Jurkat, Clone E6-1 (cell line): ENCODE data around the gene ANKRD29.
"Not testable (repeated sequence)": the region's sequence is repeated elsewhere in the genome, so short reads cannot be mapped to it uniquely, and the experiment has no call there.

ENCODE experiments used
- DNase-seq: peaks from one replicate; pipeline ENCODE4 v3.0.0-alpha.2; 2011; ENCODE audit warnings: low read depth, low spot score
- H3K4me3 ChIP-seq: 2 replicates; pipeline ENCODE4 v1.5.1; 2011; ENCODE audit warnings: mild to moderate bottlenecking, low read length, control low read depth, moderate library complexity

Gene ANKRD29

GRCh38 chr18:23591011-23591410, 71.7 kb downstream of the ANKRD29 start:
- no peak overlapping the region for H3K4me3 ChIP-seq
- DNase-seq, result no peak

DNA sequence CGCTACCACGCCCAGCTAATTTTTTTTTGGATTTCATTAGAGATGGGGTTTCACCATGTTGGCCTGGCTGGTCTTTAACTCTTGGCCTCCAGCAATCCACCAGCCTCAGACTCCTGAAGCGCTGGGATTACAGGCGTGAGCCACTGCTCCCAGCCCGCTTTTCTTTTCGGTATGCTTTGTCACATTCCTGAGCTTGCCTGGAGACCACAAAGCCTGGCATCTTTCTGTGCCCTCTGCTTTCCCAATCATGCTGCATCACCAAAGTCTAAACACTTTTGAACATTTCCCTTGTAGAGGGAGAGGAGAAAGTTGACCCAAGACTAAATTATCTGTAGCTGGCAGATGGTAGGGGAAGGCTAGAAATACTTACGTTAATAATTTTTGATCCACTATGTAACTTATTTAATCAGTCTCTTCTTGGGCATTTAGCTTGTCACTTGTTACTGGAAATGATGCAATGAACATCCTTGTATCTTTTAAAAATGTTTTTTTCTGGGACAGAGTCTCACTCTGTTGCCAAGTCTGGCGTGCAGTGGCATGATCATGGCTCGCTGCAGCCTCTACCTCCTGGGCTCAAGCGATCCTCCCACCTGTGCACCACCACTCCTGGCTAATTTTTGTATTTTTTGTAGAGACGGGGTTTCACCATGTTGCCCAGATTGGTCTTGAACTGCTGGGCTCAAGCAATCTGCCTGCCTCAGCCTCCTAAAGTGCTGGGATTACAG, 73.7 kb downstream of the ANKRD29 start:
- H3K4me3 ChIP-seq, result no peak overlapping the region
- DNase-seq, result no peak

DNA sequence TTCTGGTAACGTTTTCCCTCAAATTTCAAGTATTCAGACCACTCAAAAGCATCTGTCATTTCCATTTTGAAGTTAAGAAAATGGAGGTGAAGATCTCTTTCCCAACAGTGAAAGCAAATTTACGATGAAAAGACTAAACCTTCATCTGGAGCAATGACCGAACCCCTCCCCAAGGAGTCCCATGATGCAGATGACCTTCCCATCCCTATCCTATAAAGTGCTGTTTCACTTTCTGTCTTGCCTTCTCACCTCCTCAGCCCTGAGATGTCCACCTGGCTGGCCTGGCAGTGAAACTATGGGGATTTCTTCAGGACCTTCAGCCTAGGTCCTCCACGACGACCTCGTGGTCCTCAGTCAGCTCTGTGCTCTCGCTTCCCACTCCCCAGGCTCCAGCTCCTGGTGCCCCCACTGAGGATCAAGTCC, 75.5 kb downstream of the ANKRD29 start:
- H3K4me3 ChIP-seq, result peak overlapping the region; percentile 35
- no peak for DNase-seq

DNA sequence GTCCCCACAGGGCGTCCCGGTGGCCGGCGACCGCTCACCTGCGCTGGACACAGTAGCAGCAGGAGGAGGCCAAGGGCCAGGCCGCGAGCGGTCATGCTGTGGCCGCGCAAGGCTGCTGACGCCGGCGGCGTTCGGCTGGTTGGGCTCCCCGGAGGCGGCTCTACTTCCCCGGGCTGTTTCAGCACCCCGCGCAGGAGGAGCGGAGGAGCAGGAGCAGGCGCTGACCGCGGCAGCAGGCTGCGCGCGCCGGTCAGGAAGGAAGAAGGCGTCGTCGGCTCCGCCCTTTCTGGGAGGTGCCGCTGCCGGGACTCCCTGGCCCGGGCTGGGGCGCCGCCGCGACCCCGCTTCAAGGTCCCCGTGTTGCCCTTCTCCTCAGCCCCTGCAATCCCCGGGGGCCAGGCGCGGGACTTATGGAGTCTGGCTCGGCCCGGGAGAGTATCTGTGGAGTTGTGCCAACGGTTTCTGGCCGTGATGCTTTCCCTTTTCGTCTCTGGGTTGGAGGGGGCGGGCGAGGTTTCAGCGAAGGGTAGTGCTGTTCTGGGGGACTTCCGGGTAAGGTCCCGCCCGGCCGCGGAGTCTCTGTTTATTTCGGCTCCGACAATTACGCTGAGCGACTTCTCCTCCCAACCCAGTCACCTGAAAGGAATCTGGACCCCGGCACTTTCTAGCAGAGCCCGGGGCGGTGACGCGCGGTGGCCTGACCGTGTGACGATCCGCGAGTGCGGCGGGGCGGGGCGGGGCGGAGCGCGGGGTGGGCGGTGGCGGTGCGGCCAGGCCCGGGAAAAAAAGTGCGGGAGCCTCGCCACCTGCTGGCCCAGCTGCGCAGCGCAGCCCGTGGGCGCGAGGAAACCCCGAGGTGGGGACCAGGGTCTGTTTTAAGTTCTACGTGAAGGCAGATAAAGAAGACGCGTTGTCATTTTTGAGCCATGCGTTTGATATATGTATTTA, 76.2 kb downstream of the ANKRD29 start, which contains the start of gene NPC1:
Gene NPC1, minus strand, starts transcription at position 258 of the 948 bp plus-strand sequence. Its CDS starts 163 bp downstream, at position 95.
- DNase-seq, result peak; percentile 80
- H3K4me3 ChIP-seq, result peak within 1 kb of the TSS; percentile 90

DNA sequence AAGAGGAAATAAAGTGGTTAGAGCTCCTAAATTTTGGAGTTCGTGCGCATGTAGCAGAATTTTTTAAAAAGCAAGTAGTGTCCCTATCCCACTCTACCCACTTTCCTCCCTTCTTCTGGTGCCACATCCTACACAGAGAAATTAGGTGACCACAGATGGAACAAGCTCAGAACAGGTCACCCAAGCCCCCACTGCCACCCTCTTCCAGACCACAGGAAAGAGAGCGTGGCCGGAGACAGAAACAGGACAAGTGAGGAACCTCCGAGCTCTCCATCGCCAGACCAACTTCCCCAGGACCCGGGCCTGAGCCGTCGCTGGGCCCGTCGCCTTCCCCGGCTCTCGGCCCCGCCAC, 76.8 kb downstream of the ANKRD29 start:
- DNase-seq, result no peak
- peak overlapping the region; percentile 90 for H3K4me3 ChIP-seq

DNA sequence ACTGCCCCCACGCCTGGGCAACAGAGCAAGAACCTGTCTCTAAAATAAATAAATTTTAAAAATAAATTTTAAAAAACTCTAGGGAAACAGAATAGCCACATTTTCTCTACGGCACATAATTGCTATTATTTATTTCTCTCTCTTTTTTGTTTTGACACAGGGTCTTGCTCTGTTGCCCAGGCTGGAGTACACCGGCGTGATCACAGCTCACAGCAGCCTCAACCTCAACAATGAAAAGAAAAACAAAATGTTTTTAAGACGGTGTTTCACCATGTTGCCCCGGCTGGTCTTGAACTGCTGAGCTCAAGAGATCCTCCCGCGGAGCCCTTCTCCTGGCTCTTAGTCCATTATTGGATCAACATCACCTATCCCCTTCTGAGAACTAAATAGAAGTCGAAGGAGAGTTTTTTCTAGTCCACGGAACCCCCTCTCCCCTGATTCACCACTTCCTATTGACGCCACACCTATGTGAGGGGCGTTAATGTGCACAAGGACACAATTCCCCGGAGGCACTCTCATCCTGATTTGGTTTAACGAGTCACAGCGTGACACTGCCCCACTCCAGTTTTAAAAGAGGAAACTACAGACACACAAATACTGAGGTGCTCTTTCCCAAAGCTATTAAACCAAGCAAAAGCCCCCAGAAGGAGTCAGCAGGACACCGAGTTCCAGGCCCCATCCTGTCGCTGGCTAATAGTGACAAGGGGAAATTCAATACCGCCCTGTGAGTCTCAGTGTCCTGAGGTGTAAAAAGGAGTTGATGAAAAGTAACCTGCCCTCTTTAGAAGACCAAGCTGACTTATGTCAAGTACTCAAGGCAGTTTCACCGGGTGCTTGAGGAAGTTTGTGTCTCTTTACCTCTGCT, 77.5 kb downstream of the ANKRD29 start:
- peak overlapping the region; percentile 90 for H3K4me3 ChIP-seq
- DNase-seq, result no peak

DNA sequence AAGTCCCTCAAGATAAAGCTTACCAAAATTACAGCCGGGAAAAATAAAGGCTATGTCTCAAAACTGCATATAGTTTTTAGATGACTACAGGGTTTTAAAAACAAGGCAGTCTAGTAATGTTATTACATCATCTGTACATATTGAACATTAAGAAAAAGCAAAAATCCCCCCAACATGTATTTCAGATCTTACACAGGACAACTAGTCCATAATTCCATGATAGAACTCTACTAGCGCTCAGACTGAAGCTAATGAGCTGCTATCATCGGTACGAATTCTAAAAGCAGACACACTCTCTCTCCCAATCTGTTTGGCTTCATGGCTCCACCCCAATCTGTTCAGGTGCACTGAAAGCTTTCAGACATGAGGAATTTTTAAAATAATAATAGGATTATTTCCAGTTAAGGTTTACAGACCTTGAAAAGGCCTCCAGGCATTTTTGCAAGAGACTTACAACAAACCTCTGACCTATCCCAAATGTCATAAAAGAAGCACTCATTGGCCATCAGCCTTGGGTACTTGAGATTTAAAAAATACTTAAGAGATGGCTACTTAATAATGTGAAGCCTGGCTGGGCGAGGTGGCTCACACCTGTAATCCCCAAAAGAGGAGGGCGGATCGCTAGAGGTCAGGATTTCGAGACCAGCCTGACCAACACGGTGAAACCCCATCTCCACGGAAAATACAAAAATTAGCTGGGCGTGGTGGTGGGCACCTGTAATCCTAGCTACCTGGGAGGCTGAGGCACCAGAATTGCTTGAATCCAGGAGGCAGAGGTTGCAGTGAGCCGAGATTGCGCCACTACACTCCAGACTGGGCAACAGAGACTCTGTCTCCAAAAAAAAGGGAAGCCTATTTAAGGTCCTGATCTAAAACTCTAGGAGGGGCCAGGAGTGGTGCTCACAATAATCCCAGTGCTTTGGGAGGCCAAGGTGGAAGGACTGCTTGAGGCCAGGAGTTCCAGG, 78.4 kb downstream of the ANKRD29 start:
- no peak for DNase-seq
- H3K4me3 ChIP-seq, result no peak overlapping the region

DNA sequence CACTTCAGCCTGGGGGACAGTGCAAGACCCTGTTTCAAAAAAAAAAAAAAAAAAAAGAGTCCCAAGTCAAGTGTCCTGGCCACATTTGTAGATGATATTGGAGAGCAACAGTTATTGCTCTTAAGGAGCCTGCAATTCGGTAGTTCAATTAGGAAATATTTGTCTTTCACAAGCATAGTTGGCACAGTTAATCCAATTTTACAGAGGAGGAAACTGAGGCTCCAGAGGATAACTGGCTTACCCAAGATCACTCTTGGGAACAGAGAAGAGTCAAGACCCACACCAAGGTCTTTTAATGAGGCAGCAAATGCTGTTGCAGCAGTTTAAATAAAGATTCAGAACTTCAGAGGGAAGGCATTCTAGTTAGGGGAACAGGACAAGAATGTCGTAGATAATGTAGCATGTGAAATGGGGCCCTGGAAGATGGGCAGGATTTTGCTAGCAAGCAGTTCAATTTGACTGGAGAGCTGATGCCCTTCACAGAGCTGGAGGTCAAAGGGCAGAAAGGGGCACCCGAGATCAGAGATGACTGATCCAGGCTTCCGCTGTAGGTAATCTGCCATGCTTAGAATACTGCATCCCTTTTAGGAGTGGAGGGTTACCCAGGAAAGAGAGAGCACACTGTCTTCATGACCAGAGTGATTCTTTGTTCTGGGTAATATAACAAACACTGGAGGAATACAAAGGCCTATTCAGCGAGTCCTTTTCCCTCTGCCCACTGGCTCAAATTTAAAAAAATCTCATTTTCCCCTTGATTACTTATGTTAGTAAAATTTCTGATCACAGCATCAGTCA, 79.4 kb downstream of the ANKRD29 start:
- H3K4me3 ChIP-seq, result no peak overlapping the region
- DNase-seq, result no peak

DNA sequence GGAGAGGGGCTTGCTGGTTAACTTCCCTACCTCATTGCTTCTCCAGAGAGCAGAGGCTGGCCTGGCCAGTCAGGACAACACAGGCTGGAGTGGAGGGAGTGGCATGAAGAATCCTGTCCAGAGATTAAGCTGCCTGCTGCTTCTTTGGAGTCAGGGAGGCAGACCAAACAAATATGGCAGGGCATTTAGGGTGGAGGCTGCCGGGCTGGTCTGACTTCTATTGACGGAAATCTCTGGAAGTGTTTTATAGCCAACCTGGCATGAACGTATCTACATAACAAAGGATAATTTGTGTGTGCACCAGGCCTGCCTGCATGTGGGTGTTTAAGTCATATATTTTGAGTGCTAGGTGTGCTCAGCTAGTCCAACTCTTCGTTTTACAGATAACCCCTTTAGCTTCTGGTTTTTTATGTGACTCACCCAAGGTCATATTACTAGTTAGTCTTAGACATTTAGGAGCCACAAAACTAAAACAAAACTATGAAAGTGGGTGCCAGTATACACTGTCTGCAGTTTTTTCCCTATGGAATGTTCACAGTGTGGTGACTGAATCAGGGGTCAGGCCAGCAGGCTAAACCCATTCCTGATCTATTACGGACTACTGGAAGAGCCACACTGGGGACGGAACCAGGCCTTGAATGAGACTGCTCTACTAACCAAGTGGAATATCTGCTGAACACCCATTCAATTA, 81.9 kb downstream of the ANKRD29 start:
- no peak for DNase-seq
- H3K4me3 ChIP-seq, result no peak overlapping the region

- no peak for DNase-seq
- H3K4me3 ChIP-seq, result no peak overlapping the region
Measured at GRCh38 chr18:23578891-23579653, 83.6 kb downstream of the ANKRD29 start.

DNA sequence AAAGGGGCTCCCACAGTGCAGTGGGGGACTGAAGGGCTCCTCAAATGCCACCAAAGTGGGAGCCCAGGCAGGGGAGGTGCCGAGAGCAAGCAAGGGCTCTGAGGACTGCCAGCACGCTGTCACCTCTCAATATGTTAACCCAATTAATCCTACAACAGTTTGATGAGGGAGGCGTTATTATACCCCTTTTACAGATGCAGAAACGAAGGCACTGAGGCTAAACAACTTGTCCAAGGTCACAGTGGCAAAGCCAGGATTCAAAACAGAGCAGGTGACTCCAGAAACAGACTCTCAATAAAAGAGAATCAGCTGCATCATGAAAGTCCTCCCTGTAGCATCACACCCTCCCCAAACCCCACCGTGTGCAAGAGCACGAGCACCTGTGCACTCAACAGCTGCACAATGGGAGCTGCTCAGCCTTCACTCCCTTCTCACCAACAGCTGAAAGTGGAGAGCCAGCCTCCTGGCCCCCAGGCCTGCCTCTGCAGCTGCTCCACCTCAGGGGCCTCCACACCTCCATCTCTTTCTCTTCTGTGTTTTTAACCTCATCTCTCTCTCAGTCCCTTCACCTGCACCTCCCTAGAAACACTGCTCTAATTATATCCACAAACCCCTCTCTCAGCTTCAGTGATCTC, 84.5 kb downstream of the ANKRD29 start:
- no peak overlapping the region for H3K4me3 ChIP-seq
- no peak for DNase-seq

DNA sequence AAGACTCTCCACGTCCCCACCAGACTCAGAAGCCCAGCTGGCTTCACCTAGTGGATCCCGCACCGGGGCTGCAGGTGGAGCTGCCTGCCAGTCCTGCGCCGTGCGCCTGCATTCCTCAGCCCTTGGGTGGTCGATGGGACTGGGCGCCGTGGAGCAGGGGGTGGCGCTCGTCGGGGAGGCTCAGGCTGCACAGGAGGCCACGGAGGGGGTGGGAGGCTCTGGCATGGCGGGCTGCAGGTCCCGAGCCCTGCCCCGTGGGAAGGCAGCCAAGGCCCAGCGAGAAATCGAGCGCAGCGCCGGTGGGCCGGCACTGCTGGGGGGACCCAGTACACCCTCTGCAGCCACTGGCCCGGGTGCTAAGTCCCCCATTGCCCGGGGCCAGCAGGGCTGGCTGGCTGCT, 85.2 kb downstream of the ANKRD29 start:
- DNase-seq, result not testable (repeated sequence)

DNA sequence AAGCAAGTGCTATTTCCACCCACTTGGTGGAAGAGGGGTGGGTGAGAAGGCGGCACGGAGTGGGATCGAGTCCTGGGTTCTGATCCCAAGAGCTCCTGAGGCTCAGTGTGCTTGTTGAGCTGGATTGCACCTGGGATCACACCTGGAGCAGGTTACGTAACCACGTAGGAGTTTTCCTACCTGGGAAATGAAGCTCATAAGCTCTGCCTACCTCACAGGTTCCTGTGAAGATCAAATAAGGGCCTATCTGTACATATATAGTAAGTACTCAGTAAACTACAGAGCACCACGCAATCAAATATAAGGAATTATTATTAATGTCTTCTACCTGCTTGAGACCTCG, 87.4 kb downstream of the ANKRD29 start:
- no peak for DNase-seq
- no peak overlapping the region for H3K4me3 ChIP-seq

More for the DNA sequence above, 85.2 kb downstream of the ANKRD29 start:
- not testable (repeated sequence) for H3K4me3 ChIP-seq

- H3K4me3 ChIP-seq, result no peak overlapping the region
- DNase-seq, result no peak
Measured at GRCh38 chr18:23574611-23575308, 88.0 kb downstream of the ANKRD29 start.
